Uterus (tissue), 4 donors: ENCODE data around the gene EVX1. TPM values are rescaled to one million over a fixed set of nuclear protein-coding genes. Genes with fewer than 3 reads are reported as not detected.

Experiments
- DNase-seq, 2 donors: peaks; one replicate each; pipeline ENCODE4 v3.0.0-alpha.2; 2019 to 2020
- H3K27ac ChIP-seq, 2 donors: fragments of 200-600 bp; sonication (generic); 1 replicate in 1 of 2; 2 replicates in 1 of 2; pipeline ENCODE4 v1.5.1; 2016 to 2018
- H3K27me3 ChIP-seq, 2 donors: fragments of 200-600 bp; sonication (generic); one replicate each; pipeline ENCODE4 v1.5.1; 2018 to 2019; ENCODE audit warnings: control low read depth in 1 of 2
- H3K36me3 ChIP-seq, 2 donors: fragments of 200-600 bp; sonication (generic); one replicate each; pipeline ENCODE4 v1.5.1; 2019; ENCODE audit warnings: control low read depth in 1 of 2
- H3K4me1 ChIP-seq, 2 donors: fragments of 200-600 bp; sonication (generic); one replicate each; pipeline ENCODE4 v1.5.1; 2018 to 2019; ENCODE audit warnings: control low read depth in 1 of 2
- H3K4me3 ChIP-seq, 2 donors: fragments of 200-600 bp; sonication (generic); 1 replicate in 1 of 2; 2 replicates in 1 of 2; pipeline ENCODE4 v1.5.1; 2018 to 2019; ENCODE audit warnings: mild to moderate bottlenecking in 1 of 2
- H3K9me3 ChIP-seq, 2 donors: fragments of 200-600 bp; sonication (generic); one replicate each; pipeline ENCODE4 v1.5.1; 2019; ENCODE audit warnings: control low read depth in 1 of 2
- POLR2A ChIP-seq, 2 donors: fragments of 450-650 bp; IDR thresholded peaks; one replicate each; pipeline ENCODE4 v1.6.1; 2016; ENCODE audit warnings: antibody characterized with exemption in 2 of 2, mild to moderate bottlenecking in 1 of 2, moderate library complexity in 1 of 2
- intact Hi-C: fragments of 100-400 bp; cut with DNase I; formaldehyde crosslinking; loops from one replicate; pipeline ENCODE4 v1.15.1; 2023; ENCODE audit warnings: low total_unique reads
- total RNA-seq, 4 donors: library from RNA; depleted of rRNA in 3 of 4; stranded (reverse); fragments of >200 nt in 3 of 4; gene quantifications; one replicate each; pipeline versions ENCODE4 v1.1.0 to v1.2.4, GENCODE V29; 2014 to 2023
- TF ChIP-seq, protein P1 (sequence below), 4 experiments: fragments of 200-600 bp in 2 of 4; fragments of 450-650 bp in 2 of 4; sonication (generic) in 2 of 4; IDR thresholded peaks; one replicate each; pipeline ENCODE4 v1.5.1; 2016 to 2019; ENCODE audit warnings: antibody characterized with exemption in 4 of 4, mild to moderate bottlenecking in 2 of 4, moderate library complexity in 1 of 4
- donor health status: DM: yes; HTN: yes; CAD: no.

Gene EVX1
- total RNA-seq, 4 donors from 2014 or later: 0.21 TPM; not detected in 3

DNA sequence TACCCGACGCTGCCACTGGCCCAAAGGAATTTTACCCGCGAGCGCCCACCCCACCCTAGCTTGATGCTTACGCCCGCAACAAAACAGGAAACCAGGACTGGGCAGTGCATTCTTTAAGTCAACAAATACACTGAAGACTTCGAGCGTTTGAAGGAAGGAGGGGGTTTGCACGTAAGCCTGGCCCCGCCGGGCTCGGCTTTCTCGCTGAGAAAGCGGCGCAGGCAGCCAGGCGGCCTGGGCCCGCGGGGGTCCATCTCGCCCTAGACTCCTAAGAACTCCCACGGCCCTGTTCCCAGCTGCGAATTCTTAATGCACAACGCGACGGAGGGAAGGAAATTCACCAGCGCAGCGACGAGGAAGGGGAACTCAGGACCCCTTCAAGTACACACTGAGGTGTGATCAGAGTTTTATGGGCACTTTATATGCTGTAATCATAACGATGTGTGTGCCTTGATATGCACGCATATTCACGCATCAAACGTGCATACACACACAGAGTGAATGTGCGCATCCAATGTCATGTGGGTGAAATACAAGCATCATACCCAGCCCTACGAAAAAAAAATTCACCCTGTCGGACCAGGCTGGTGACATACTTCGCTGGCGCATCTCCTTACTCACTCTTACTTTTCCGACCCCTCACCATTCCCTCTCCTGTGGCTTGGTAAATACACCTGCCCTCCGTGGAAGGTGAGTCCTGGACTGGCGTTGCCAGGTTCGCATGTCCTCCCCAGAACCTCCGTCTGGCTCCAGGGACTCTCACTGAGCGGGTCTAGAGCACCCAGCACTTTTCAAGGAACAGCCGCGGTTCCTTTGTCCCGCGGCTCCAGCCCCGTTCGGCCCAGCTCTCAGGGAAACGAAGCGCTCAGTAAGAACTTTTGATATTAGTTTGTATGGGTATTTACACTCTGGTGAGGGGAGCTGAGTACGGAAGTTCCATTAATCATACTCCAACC is 37.0 kb upstream of the EVX1 start:
- no peak overlapping the region for H3K27ac ChIP-seq
- peaks cover 26 to 60% of the 10 kb centered on the region in 2 donors for H3K27me3 ChIP-seq
- no peak overlapping the region for H3K4me3 ChIP-seq
- DNase-seq: no peak
- H3K9me3 ChIP-seq: no peaks in the 10 kb centered on the region
- TF ChIP-seq POLR2A (IDR thresholded peaks at IDR 0.05): no peak
- TF ChIP-seq, protein P1, sequence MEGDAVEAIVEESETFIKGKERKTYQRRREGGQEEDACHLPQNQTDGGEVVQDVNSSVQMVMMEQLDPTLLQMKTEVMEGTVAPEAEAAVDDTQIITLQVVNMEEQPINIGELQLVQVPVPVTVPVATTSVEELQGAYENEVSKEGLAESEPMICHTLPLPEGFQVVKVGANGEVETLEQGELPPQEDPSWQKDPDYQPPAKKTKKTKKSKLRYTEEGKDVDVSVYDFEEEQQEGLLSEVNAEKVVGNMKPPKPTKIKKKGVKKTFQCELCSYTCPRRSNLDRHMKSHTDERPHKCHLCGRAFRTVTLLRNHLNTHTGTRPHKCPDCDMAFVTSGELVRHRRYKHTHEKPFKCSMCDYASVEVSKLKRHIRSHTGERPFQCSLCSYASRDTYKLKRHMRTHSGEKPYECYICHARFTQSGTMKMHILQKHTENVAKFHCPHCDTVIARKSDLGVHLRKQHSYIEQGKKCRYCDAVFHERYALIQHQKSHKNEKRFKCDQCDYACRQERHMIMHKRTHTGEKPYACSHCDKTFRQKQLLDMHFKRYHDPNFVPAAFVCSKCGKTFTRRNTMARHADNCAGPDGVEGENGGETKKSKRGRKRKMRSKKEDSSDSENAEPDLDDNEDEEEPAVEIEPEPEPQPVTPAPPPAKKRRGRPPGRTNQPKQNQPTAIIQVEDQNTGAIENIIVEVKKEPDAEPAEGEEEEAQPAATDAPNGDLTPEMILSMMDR (IDR thresholded peaks at IDR 0.05): no peak
- H3K36me3 ChIP-seq: no peaks in the 10 kb centered on the region
- peaks cover 0 to 2% of the 10 kb centered on the region in 2 donors for H3K4me1 ChIP-seq
- intact Hi-C loops: no loop called here

DNA sequence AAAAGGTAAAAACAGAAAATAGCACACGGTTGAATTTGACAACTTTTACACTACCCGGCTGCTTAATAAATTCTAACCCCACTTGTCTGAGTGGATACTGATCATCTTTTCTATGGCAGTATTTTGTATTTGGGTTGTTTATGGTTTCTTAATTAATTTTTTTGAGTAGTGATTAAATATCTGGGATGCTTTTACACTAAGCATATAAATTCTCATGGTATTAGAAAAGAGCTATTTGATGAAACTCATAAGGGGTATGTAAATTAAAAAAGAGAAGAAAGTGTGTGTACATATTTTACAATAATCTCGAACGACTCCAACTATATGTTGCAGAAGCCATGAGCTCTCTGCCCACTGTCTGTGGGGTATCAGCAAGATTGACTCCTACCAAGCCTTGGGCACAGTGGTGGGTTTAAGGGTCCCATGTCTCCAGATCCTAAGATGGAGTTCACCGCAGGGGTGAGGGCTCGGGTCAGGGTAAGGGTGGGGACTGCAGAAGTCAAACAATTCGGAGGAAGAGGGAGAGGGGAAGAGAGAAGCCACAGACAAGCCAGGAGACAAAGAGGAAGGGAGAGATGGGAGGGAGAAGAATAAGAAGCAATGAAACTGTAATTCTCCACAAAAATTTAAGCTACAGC is 35.1 kb upstream of the EVX1 start:
- no peaks in the 10 kb centered on the region for H3K36me3 ChIP-seq
- H3K4me1 ChIP-seq: peaks cover 0 to 5% of the 10 kb centered on the region in 2 donors
- no peak for DNase-seq
- intact Hi-C loops: no loop called here
- peaks cover 15 to 48% of the 10 kb centered on the region in 2 donors for H3K27me3 ChIP-seq
- TF ChIP-seq, protein P1 (IDR thresholded peaks at IDR 0.05): no peak
- TF ChIP-seq POLR2A (IDR thresholded peaks at IDR 0.05): no peak
- no peaks in the 10 kb centered on the region for H3K9me3 ChIP-seq
- no peak overlapping the region for H3K27ac ChIP-seq
- H3K4me3 ChIP-seq: no peak overlapping the region

DNA sequence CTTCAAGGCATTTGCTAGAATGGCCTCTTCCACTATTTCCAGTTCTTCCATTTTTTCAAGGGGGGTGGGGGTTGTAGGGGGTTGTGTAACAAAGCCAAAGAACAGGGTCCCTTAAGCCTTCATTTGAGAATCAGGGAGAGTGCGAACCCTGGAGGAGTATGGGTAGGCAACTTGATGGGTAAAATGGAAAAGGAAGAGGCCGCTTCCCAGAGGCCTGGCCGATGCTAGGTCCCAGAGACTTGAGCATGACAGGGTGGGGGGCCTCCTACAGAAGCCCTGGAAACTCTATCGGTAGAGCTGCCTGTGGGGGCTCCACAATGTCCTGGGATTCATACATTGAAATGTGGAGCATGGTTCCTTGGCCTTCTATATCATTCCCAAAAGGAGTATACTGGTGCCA is 33.6 kb upstream of the EVX1 start:
- Histone ChIP-seq H3K36me3 (no peaks in the 10 kb centered on the region), H3K4me3 (no peak overlapping the region), H3K4me1 (peaks cover 0 to 11% of the 10 kb centered on the region in 2 donors), H3K9me3 (no peaks in the 10 kb centered on the region), H3K27ac (no peak overlapping the region), H3K27me3 (peaks cover 19 to 48% of the 10 kb centered on the region in 2 donors)
- TF ChIP-seq, protein P1 (IDR thresholded peaks at IDR 0.05): no peak
- no peak for TF ChIP-seq POLR2A (IDR thresholded peaks at IDR 0.05)
- no peak for DNase-seq
- intact Hi-C loops: no loop called here

DNA sequence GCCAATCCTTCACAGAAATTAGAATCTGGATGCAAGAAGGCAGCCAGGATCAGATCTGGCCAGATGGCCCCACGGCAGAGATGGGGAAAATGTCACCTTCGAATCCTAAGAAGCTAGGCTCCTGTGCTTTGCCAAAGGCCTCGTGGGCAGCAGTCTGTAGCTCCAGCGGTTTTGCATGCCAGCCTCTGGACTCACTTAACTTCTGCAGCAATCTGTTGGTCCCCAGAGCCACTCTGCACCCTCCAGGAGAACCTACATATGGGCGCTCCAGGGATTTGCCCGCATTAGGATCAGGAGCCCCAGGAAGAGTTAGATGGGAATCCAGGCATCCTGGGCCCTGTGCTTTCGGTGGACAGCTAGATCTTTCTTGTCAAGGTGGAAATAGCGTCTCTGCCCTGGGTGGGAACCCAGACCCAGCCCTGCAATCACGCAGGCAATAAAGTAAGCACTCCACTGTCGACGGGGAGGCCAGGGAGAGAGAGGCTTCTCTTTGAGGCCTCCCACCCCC is 32.6 kb upstream of the EVX1 start:
- DNase-seq: no peak
- no peak overlapping the region for H3K4me3 ChIP-seq
- peaks cover 0 to 11% of the 10 kb centered on the region in 2 donors for H3K4me1 ChIP-seq
- no peaks in the 10 kb centered on the region for H3K9me3 ChIP-seq
- H3K27ac ChIP-seq: no peak overlapping the region
- intact Hi-C loops: no loop called here
- H3K36me3 ChIP-seq: no peaks in the 10 kb centered on the region
- no peak for TF ChIP-seq POLR2A (IDR thresholded peaks at IDR 0.05)
- TF ChIP-seq, protein P1 (IDR thresholded peaks at IDR 0.05): no peak
- H3K27me3 ChIP-seq: peaks cover 11 to 38% of the 10 kb centered on the region in 2 donors
